Lower leg skin (tissue), 4 donors: ENCODE data around the gene LIN37. TPM values are rescaled to one million over a fixed set of nuclear protein-coding genes. Genes with fewer than 3 reads are reported as not detected.

ENCODE experiments used
- DNase-seq, 2 donors: peaks; one replicate each; pipeline ENCODE4 v3.0.0-alpha.2; 2019; ENCODE audit warnings: low spot score in 2 of 2
- H3K4me3 ChIP-seq: fragments of 200-600 bp; sonication (generic); 2 replicates; pipeline ENCODE4 v1.5.1; 2017; ENCODE audit warnings: mild to moderate bottlenecking, low read depth; ENCODE audit not compliant: poor library complexity, severe bottlenecking
- POLR2A ChIP-seq, 2 donors: fragments of 450-650 bp; IDR thresholded peaks; one replicate each; pipeline ENCODE4 v1.6.1; 2016 to 2017; ENCODE audit warnings: antibody characterized with exemption in 2 of 2, mild to moderate bottlenecking in 1 of 2, moderate library complexity in 1 of 2
- WGBS, 2 donors: methylation state at CpG; one replicate each; pipeline ENCODE4 v1.1.5; 2018; 5-methylcytosine and 5-hydroxymethylcytosine counted together
- intact Hi-C: fragments of 100-400 bp; cut with DNase I; formaldehyde crosslinking; loops from one replicate; pipeline ENCODE4 v1.15.0; 2023; ENCODE audit warnings: low total_unique reads
- total RNA-seq, 4 donors: library from RNA; depleted of rRNA; stranded (reverse); fragments of >200 nt; gene quantifications; one replicate each; pipeline ENCODE4 v1.1.0, GENCODE V29; 2016
- TF ChIP-seq, protein P1 (sequence below), 3 donors: fragments of 450-650 bp; IDR thresholded peaks; one replicate each; pipeline ENCODE4 v1.5.1; 2016; ENCODE audit warnings: antibody characterized with exemption in 3 of 3, mild to moderate bottlenecking in 3 of 3, moderate library complexity in 2 of 3

LIN37 gene
- total RNA-seq, 4 donors from 2014 or later: 4.7 to 15.0 (median 10.3) TPM

DNA sequence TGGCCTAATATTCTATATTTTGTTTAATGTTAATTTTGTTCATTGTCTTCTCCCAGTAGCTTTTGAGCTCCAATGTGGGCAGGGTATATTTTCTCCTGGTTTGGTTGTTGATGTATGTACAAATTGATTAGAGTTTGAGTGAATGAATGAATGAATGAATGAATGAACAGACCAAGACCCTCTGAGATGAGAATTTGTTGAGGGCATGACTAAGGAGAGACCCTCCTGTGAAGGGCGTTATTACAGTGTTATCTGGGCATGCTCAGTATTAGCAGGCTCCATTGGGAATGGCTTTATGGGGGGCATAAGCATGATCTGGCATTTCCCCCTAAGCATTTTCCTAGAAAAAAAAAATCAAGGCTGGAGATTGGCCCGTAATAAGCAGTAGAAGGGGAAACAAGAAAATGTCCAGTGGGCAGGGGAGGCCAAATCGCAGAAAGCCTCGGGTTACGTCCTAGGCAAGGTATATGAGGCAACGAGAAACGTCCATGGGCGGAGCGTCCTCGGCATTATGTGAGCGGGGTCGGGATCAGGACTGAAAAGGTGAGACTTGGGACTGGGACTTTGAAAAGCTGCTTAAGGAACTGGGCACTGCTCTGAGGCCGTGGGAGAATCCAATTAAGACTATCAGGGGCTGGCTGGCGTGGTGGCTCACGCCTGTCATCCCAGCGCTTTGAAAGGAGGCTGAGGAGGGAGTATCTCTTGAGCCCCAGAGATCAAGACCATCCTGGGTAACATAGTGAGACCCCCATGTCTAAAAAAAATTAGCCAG lies 26.1 kb downstream of the LIN37 start:
- no peak overlapping the region for H3K4me3 ChIP-seq
- intact Hi-C loops: no loop called here
- no peak for TF ChIP-seq POLR2A (IDR thresholded peaks at IDR 0.05)
- TF ChIP-seq, protein P1, sequence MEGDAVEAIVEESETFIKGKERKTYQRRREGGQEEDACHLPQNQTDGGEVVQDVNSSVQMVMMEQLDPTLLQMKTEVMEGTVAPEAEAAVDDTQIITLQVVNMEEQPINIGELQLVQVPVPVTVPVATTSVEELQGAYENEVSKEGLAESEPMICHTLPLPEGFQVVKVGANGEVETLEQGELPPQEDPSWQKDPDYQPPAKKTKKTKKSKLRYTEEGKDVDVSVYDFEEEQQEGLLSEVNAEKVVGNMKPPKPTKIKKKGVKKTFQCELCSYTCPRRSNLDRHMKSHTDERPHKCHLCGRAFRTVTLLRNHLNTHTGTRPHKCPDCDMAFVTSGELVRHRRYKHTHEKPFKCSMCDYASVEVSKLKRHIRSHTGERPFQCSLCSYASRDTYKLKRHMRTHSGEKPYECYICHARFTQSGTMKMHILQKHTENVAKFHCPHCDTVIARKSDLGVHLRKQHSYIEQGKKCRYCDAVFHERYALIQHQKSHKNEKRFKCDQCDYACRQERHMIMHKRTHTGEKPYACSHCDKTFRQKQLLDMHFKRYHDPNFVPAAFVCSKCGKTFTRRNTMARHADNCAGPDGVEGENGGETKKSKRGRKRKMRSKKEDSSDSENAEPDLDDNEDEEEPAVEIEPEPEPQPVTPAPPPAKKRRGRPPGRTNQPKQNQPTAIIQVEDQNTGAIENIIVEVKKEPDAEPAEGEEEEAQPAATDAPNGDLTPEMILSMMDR (IDR thresholded peaks at IDR 0.05): no peak
- WGBS, 2 donors: 43 to 51% methylated on average over 16 of the region's 16 CpGs
- DNase-seq: no peak

DNA sequence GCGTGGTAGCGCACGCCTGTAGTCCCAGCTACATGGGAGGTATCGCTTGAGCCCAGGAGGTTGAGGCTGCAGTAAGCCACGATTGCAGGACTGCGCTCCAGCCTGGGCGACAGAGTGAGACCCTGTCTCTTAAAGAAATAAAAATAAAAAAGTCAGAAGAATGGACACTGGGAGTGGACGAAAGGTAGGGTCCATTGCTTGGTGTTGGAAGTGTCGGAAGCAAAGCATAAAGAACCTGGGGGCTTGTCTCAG lies 26.6 kb downstream of the LIN37 start:
- no peak overlapping the region for H3K4me3 ChIP-seq
- no peak for DNase-seq
- WGBS, 2 donors: 14 to 44% methylated on average over 9 of the region's 9 CpGs
- intact Hi-C loops: no loop called here
- TF ChIP-seq POLR2A (IDR thresholded peaks at IDR 0.05): no peak
- TF ChIP-seq, protein P1 (IDR thresholded peaks at IDR 0.05): no peak

DNA sequence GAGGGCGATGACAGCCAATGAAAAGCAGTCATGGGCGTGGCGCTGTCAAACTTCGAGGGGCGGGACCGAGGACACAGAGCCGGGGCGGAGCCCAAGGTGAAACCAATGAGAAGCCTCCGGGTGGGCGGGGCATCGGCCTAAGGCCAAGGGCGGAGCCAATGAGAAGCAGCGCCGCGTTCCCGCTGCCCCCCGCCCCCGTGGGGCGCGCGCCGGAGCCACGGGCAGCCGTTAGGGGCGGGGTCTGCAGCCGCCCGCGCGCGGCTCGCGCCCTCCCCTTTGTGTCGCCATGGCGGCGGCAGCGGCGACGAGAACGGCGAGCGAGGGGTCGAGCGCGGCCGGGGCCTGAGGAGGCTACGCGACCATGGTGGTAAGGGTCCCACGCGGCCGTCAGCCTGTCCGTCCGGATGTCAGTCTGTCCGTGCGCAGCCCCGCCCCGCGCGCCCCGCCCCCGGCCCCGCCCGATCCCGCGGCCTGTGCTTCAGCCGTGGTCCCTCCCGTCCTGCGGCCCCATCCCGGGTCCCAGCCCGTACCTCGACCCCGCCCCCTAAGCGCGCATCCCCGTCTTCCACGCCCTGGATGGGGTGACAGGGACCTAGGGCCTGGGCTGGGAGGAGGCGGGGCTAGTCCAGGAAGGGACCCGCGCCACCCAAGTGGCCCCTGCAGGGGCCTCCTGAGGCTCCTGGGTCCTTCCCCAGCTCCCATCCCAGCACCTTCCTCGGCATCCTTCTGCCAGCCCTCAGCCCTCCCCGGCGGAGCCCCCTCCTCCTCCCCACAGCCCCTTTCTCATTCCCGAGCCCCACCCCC lies 27.1 kb downstream of the LIN37 start, which contains the start of gene ARHGAP33:
Gene ARHGAP33 (plus strand): TSS at position 267 of the 804 bp plus-strand sequence. CDS start 95 bp downstream, at position 362.
- intact Hi-C loops: no loop called here
- peak within 1 kb of the TSS; percentile 48 for H3K4me3 ChIP-seq
- WGBS, 2 donors: 0 to 1% methylated on average over 26 to 54 of the region's 82 CpGs

DNA sequence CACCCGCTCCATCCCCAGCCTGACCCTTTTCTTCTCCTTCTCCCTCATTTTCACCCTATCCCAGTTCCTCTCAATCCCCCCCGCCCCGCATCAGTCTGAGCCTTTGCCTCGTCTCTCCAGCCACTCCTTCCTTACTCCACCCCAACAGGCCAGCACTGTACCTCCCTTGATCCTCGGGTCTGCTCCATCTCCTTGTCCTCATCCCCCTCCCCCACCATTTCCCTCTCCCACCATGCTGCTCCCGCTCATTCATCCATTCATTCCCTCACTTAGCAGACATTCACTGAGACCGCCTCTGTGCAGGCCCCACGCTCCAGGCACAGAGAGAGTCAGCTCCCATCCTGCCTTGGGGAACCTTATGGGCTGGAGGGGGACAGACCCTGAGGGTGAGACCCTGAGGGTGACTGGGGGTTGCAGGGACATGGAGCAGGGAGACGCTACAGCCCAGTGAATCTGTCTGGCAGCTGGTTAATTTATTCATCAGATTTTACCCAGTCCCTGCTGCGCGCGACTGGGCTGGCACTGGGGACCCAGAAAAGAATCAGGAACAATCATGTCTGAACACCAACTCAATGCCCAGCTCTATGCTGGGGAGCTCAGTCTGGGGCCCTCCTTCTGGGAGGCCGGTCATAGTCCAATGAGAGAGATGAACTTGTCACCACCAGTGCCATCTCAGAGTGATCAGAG lies 27.9 kb downstream of the LIN37 start:
- intact Hi-C loops: no loop called here
- TF ChIP-seq, protein P1 (IDR thresholded peaks at IDR 0.05): no peak
- TF ChIP-seq POLR2A (IDR thresholded peaks at IDR 0.05): no peak
- H3K4me3 ChIP-seq: peak overlapping the region; percentile 48
- 57 to 64% methylated on average over 12 to 13 of the region's 13 CpGs for WGBS, 2 donors
- DNase-seq: no peak

More for the DNA sequence above, 27.1 kb downstream of the LIN37 start, which contains the start of gene ARHGAP33:
- peak; percentile 98 to 100 for DNase-seq
- no peak for TF ChIP-seq POLR2A (IDR thresholded peaks at IDR 0.05)
- TF ChIP-seq, protein P1 (IDR thresholded peaks at IDR 0.05): no peak

DNA sequence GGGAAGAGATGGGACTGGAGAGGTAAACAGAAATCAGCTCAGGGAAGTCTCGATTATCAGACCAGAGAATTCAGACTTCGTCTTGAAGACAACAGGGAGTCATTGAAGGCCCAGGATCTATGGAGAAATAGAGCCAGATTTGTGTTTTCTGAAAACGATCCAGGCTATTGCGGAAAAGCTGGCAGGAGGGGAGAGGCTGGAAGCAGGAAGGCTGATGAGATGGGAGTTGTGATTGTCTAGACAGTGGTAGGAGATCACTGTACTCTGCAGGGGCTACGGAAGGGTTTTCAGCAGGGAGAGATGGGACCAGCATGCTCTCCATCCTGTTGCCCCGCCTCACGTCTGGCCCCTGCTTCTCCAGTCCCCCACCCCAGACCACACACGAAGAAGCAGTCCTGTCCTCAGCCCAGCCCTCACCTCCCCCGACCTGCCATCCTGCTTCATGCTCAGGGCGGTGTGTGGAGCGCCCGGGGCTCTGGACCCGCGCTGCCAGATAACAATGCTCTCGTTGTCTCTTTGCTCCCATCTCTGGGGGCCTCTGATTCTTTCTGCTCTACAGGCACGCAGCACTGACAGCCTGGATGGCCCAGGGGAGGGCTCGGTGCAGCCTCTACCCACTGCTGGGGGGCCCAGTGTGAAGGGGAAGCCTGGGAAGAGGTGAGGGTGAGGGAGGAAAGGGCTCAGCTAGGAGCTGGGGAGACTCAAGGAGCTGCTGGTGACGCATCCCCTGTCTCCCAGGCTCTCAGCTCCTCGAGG lies 28.9 kb downstream of the LIN37 start:
- TF ChIP-seq, protein P1 (IDR thresholded peaks at IDR 0.05): no peak
- no peak for DNase-seq
- intact Hi-C loops: no loop called here
- 65 to 80% methylated on average over 19 of the region's 19 CpGs for WGBS, 2 donors
- no peak overlapping the region for H3K4me3 ChIP-seq
